ENCODE results near the gene AMBP. TPM values are rescaled to one million over a fixed set of nuclear protein-coding genes. Genes with fewer than 3 reads are reported as not detected.

The AMBP gene
- total and polyA plus RNA-seq, 4 donors, result 0.47 to 3.7 (median 1.6) TPM

DNA sequence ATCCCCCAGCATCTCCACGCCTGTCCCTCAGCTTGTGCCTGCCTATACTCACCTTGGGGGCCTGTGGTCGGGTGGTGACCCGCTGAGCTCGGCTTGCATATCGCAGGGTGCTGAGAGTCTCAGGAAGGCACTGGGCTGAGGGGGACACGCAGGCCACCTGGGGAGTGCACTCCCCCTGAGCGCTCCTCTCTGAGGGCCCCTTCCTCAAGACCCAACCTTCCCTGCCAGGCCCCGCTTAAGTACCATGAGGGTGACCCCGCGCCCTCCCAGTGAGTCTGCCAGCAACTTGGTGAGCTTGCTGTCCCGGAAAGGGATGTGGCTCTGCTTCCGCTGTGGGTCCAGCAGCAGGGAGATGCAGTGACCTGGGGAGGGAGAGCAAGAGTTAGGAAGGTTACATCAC lies 16.9 kb upstream of the AMBP start:
- Histone ChIP-seq H3K4me3 (no peak overlapping the region), H3K9ac (ENCODE audit: insufficient read depth in 1 of 2, low read length in 2 of 2) (no peak overlapping the region), H3K36me3 (ENCODE audit: control insufficient read depth in 4 of 4, insufficient read depth in 4 of 4, low read length in 4 of 4) (peaks cover 0 to 4% (median 0%) of the 10 kb centered on the region in 4 donors), H3K4me1 (ENCODE audit: control insufficient read depth in 5 of 5, insufficient read depth in 5 of 5, low read length in 5 of 5) (peaks cover 0 to 13% (median 4%) of the 10 kb centered on the region in 5 donors), H3K27ac (ENCODE audit: low read depth in 1 of 2, low read length in 1 of 2) (no peak overlapping the region), H3K27me3 (ENCODE audit: control insufficient read depth in 3 of 3, insufficient read depth in 3 of 3, low read length in 2 of 3) (peaks cover 0 to 4% (median 4%) of the 10 kb centered on the region in 3 donors), H3K9me3 (ENCODE audit: control insufficient read depth in 4 of 4, insufficient read depth in 3 of 4, low read length in 3 of 4) (no peaks in the 10 kb centered on the region)
- DNase-seq (no peak), ATAC-seq (ENCODE audit: insufficient read depth, low FRiP score) (no peak)
- TF ChIP-seq, protein P1, sequence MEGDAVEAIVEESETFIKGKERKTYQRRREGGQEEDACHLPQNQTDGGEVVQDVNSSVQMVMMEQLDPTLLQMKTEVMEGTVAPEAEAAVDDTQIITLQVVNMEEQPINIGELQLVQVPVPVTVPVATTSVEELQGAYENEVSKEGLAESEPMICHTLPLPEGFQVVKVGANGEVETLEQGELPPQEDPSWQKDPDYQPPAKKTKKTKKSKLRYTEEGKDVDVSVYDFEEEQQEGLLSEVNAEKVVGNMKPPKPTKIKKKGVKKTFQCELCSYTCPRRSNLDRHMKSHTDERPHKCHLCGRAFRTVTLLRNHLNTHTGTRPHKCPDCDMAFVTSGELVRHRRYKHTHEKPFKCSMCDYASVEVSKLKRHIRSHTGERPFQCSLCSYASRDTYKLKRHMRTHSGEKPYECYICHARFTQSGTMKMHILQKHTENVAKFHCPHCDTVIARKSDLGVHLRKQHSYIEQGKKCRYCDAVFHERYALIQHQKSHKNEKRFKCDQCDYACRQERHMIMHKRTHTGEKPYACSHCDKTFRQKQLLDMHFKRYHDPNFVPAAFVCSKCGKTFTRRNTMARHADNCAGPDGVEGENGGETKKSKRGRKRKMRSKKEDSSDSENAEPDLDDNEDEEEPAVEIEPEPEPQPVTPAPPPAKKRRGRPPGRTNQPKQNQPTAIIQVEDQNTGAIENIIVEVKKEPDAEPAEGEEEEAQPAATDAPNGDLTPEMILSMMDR (IDR thresholded peaks at IDR 0.05; ENCODE audit: control extremely low read depth, extremely low read depth), result no peak
- 97% methylated on average over 10 to 12 of the region's 12 CpGs for WGBS, 2 donors

DNA sequence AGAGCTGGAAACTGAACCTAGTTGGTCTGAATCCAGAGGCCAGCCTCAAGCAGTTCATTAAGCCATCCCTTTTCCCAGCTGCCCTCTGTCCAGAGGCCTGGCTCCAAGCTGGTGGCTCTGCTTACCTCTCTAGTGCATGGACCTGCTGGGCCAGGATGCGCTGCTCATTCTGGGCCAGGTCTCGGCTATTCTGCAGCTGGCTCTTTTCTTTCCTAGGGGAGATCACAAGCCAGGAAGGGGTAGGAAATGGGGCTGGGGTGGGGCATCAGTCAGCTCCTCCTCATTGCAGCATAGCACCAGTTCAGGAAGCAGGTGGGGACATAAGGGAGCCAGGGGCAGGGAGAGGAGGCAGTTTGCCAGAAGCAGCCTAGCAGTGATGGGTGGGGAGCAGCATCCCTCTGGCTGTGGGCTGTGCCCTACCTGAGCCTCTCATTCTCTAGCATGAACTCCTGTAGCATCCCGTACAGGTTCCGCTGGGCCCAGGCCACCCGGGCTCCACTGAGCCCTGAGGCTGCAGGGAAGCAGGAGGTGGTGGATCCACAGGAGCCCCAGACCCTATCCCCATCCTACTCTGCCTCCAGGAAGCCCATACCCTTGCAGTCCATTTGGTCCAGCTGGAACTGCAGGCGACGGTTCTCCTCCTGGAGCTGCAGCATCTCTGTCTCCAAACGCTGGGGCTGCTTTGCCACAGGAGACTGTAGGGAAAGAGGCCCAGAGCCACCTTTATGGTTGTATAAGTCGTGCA lies 15.8 kb upstream of the AMBP start:
- H3K4me3 ChIP-seq, result no peak overlapping the region
- ATAC-seq (ENCODE audit: insufficient read depth, low FRiP score), result no peak
- DNase-seq, result no peak
- peaks cover 0 to 4% (median 0%) of the 10 kb centered on the region in 4 donors for H3K36me3 ChIP-seq (ENCODE audit: control insufficient read depth in 4 of 4, insufficient read depth in 4 of 4, low read length in 4 of 4)
- H3K27me3 ChIP-seq (ENCODE audit: control insufficient read depth in 3 of 3, insufficient read depth in 3 of 3, low read length in 2 of 3), result peaks cover 0 to 2% (median 2%) of the 10 kb centered on the region in 3 donors
- no peaks in the 10 kb centered on the region for H3K9me3 ChIP-seq (ENCODE audit: control insufficient read depth in 4 of 4, insufficient read depth in 3 of 4, low read length in 3 of 4)
- H3K4me1 ChIP-seq (ENCODE audit: control insufficient read depth in 5 of 5, insufficient read depth in 5 of 5, low read length in 5 of 5), result peaks cover 0 to 9% (median 3%) of the 10 kb centered on the region in 5 donors
- no peak overlapping the region for H3K27ac ChIP-seq (ENCODE audit: low read depth in 1 of 2, low read length in 1 of 2)
- 91 to 94% methylated on average over 9 of the region's 9 CpGs for WGBS, 2 donors
- H3K9ac ChIP-seq (ENCODE audit: insufficient read depth in 1 of 2, low read length in 2 of 2), result no peak overlapping the region
- TF ChIP-seq, protein P1 (IDR thresholded peaks at IDR 0.05; ENCODE audit: control extremely low read depth, extremely low read depth), result no peak

DNA sequence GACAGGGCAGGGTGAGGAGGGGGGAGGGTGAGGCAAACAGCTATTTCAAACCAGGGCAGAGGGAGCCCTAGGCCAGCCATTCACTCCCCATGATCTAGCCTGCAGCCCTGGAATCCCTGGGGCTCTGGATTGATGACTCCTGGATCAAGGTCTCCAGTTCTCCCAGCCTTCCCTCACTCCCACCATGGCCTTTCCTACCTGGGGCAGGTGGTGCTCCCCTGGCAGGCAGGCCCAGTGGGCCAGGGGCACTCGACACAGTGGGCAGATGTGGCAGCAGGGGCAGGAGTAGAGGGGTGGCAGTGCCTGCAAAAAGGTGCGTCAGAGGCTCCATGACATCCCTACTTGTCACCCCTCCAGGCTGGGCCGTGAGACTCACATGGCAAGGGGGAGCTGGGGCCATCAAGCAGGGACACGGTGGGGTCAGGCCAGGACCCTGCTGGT lies 15.0 kb upstream of the AMBP start:
- Histone ChIP-seq H3K9me3 (ENCODE audit: control insufficient read depth in 4 of 4, insufficient read depth in 3 of 4, low read length in 3 of 4) (no peaks in the 10 kb centered on the region), H3K36me3 (ENCODE audit: control insufficient read depth in 4 of 4, insufficient read depth in 4 of 4, low read length in 4 of 4) (peaks cover 0 to 4% (median 0%) of the 10 kb centered on the region in 4 donors), H3K27ac (ENCODE audit: low read depth in 1 of 2, low read length in 1 of 2) (no peak overlapping the region), H3K9ac (ENCODE audit: insufficient read depth in 1 of 2, low read length in 2 of 2) (no peak overlapping the region), H3K27me3 (ENCODE audit: control insufficient read depth in 3 of 3, insufficient read depth in 3 of 3, low read length in 2 of 3) (no peaks in the 10 kb centered on the region), H3K4me3 (no peak overlapping the region), H3K4me1 (ENCODE audit: control insufficient read depth in 5 of 5, insufficient read depth in 5 of 5, low read length in 5 of 5) (peaks cover 0 to 5% (median 0%) of the 10 kb centered on the region in 5 donors)
- WGBS, 2 donors, result 87 to 98% methylated on average over 4 of the region's 4 CpGs
- TF ChIP-seq, protein P1 (IDR thresholded peaks at IDR 0.05; ENCODE audit: control extremely low read depth, extremely low read depth), result no peak
- no peak for DNase-seq
- ATAC-seq (ENCODE audit: insufficient read depth, low FRiP score), result no peak
